Central memory CD8-positive, alpha-beta T cell (primary cell): Measurements from ENCODE around the gene GNS.

Source experiments
- ATAC-seq: fragments of 150-1000 bp; cut with Tn5 transposase; replicated peaks from 2 replicates; pipeline ENCODE4 v1.10.0; 2022; ENCODE audit warnings: mild to moderate bottlenecking, moderate FRiP score, moderate number of reproducible peaks; ENCODE audit not compliant: poor library complexity, severe bottlenecking; ENCODE audit errors: extremely low read depth
- DNase-seq, 2 donors: peaks; one replicate each; pipeline ENCODE4 v3.0.0; 2021; ENCODE audit warnings: low spot score in 2 of 2
- H3K27ac Mint-ChIP-seq: one replicate; pipeline ENCODE4 v1.8.0; 2022; ENCODE audit warnings: low read depth, mild to moderate bottlenecking, moderate library complexity, mixed read lengths
- H3K27me3 Mint-ChIP-seq: one replicate; pipeline ENCODE4 v1.8.0; 2022; ENCODE audit warnings: mixed read lengths
- H3K36me3 Mint-ChIP-seq: one replicate; pipeline ENCODE4 v1.8.0; 2022; ENCODE audit warnings: mild to moderate bottlenecking, moderate library complexity, mixed read lengths; ENCODE audit not compliant: insufficient read depth
- H3K4me1 Mint-ChIP-seq: one replicate; pipeline ENCODE4 v1.8.0; 2022; ENCODE audit warnings: mixed read lengths
- H3K4me3 Mint-ChIP-seq: one replicate; pipeline ENCODE4 v1.8.0; 2022; ENCODE audit warnings: mild to moderate bottlenecking, moderate library complexity, mixed read lengths
- H3K9me3 Mint-ChIP-seq: one replicate; pipeline ENCODE4 v1.8.0; 2022; ENCODE audit warnings: mixed read lengths

The GNS gene

DNA sequence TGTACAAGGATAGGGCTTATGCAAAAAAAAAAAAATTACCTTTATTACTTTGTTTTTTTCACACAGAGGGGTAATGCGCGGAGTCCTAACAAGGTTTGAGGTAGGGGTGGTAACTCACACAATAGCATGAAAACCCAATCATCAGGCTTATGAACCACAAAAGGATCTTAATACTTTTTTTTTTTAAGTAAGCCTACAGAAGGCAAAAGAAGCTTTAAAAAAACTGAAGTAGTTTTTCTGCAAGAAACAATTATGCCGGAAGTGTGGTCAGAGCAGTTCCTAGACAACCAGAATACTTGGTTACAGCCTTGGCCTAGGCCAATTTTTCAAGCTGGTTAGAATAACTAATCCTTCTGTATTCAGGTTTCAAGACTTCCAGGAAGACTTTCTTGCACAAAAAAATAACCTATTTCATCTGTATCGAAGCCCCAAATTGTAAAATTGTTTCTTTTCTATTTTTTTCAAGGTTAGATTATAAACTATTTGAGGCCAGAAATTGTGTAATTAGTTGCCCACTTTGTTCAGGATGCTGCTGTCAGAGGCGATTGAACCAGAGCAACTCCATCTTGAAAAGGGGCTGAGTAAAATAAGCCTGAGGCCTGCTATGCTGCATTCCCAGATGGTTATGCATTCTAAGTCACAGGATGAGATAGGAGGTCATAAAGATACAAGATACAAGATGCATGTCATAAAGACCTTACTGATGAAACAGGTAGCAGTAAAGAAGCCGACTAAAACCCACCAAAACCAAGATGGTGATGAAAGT lies 1.8 kb upstream of the GNS start:
- peaks cover 23% of the 10 kb centered on the region for H3K4me1 Mint-ChIP-seq
- no peaks in the 10 kb centered on the region for H3K27me3 Mint-ChIP-seq
- H3K27ac Mint-ChIP-seq = no peak overlapping the region
- no peaks in the 10 kb centered on the region for H3K9me3 Mint-ChIP-seq
- ATAC-seq (peak; percentile 21), DNase-seq (no peak)
- H3K4me3 Mint-ChIP-seq = no peak overlapping the region
- H3K36me3 Mint-ChIP-seq = peaks cover 11% of the 10 kb centered on the region

GRCh38 chr12:64757771-64758170 lies 1.4 kb downstream of the GNS start:
- no peaks in the 10 kb centered on the region for H3K9me3 Mint-ChIP-seq
- H3K4me1 Mint-ChIP-seq = peaks cover 40% of the 10 kb centered on the region
- H3K36me3 Mint-ChIP-seq = peaks cover 11% of the 10 kb centered on the region
- H3K27ac Mint-ChIP-seq = peak overlapping the region; percentile 14
- DNase-seq (no peak), ATAC-seq (no peak)
- H3K27me3 Mint-ChIP-seq = no peaks in the 10 kb centered on the region
- H3K4me3 Mint-ChIP-seq = peak overlapping the region; percentile 32

DNA sequence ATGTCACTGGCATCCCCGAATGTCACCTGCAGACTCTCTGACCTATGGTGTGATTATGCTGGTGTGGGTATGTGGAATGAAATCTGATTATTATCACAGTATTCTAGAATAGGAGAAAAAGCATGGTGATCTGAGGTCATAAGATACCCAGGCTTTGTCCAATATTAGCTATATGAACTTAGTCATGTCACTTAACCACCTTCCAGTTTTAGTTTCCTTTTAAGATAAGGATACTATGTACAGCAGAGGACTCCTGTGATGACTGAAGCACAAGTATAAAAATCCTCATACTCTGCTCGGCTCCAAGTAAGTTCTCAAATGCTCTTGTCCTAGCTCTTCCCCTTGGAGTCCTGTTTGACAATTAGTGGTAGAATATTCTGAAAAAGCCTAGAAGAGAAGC lies 2.8 kb downstream of the GNS start:
- ATAC-seq (no peak), DNase-seq (no peak)
- Mint-ChIP-seq H3K9me3 (no peaks in the 10 kb centered on the region), H3K27ac (peak overlapping the region; percentile 13), H3K4me1 (peaks cover 42% of the 10 kb centered on the region), H3K36me3 (peaks cover 15% of the 10 kb centered on the region), H3K27me3 (no peaks in the 10 kb centered on the region), H3K4me3 (no peak overlapping the region)

DNA sequence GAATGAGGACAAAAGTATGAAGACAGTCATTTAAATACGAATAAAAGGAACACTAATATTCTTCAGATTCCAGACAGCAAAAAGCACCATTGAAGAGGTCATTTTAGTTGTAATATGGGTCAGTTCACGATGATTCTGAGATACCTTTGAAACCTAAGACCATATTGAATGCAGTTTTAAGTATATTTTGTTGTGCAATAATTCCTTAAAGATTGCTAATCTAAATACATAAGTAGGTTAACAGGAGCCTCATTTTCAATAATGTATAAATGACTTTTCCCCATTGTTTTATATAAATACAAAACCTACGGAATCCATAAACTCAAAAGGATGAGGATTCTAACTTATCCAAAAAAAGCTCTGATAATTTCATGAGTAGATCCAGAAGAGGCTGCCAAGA lies 5.8 kb downstream of the GNS start:
- Mint-ChIP-seq H3K27ac (no peak overlapping the region), H3K4me3 (no peak overlapping the region)

GRCh38 chr12:64752833-64753238 lies 6.4 kb downstream of the GNS start:
- H3K4me3 Mint-ChIP-seq = no peak overlapping the region
- ATAC-seq (no peak), DNase-seq (no peak)
- H3K9me3 Mint-ChIP-seq = no peaks in the 10 kb centered on the region
- peaks cover 11% of the 10 kb centered on the region for H3K36me3 Mint-ChIP-seq
- H3K27ac Mint-ChIP-seq = no peak overlapping the region
- H3K27me3 Mint-ChIP-seq = no peaks in the 10 kb centered on the region
- peaks cover 31% of the 10 kb centered on the region for H3K4me1 Mint-ChIP-seq

More for the DNA sequence above, 5.8 kb downstream of the GNS start:
- DNase-seq = no peak
- H3K9me3 Mint-ChIP-seq = no peaks in the 10 kb centered on the region
- peaks cover 33% of the 10 kb centered on the region for H3K4me1 Mint-ChIP-seq
- peaks cover 11% of the 10 kb centered on the region for H3K36me3 Mint-ChIP-seq
- no peak for ATAC-seq
- no peaks in the 10 kb centered on the region for H3K27me3 Mint-ChIP-seq

- Mint-ChIP-seq H3K9me3 (no peaks in the 10 kb centered on the region), H3K36me3 (peaks cover 13% of the 10 kb centered on the region), H3K27me3 (no peaks in the 10 kb centered on the region)
These were observed 7.2 kb downstream of the GNS start for GRCh38 chr12:64752032-64752431.

GRCh38 chr12:64749461-64750200 lies 9.6 kb downstream of the GNS start:
- no peaks in the 10 kb centered on the region for H3K9me3 Mint-ChIP-seq
- peaks cover 17% of the 10 kb centered on the region for H3K4me1 Mint-ChIP-seq
- DNase-seq (no peak), ATAC-seq (no peak)
- H3K4me3 Mint-ChIP-seq = no peak overlapping the region
- H3K27ac Mint-ChIP-seq = peak overlapping the region; percentile 22
- H3K27me3 Mint-ChIP-seq = no peaks in the 10 kb centered on the region
- H3K36me3 Mint-ChIP-seq = peaks cover 15% of the 10 kb centered on the region

More at GRCh38 chr12:64752032-64752431, 7.2 kb downstream of the GNS start:
- DNase-seq = no peak
- H3K27ac Mint-ChIP-seq = no peak overlapping the region
- H3K4me1 Mint-ChIP-seq = peaks cover 25% of the 10 kb centered on the region
- ATAC-seq = no peak
- H3K4me3 Mint-ChIP-seq = no peak overlapping the region

- H3K36me3 Mint-ChIP-seq = peaks cover 19% of the 10 kb centered on the region
- peaks cover 1% of the 10 kb centered on the region for H3K4me1 Mint-ChIP-seq
- no peaks in the 10 kb centered on the region for H3K27me3 Mint-ChIP-seq
These were observed 11.5 kb downstream of the GNS start for GRCh38 chr12:64747695-64748094.

DNA sequence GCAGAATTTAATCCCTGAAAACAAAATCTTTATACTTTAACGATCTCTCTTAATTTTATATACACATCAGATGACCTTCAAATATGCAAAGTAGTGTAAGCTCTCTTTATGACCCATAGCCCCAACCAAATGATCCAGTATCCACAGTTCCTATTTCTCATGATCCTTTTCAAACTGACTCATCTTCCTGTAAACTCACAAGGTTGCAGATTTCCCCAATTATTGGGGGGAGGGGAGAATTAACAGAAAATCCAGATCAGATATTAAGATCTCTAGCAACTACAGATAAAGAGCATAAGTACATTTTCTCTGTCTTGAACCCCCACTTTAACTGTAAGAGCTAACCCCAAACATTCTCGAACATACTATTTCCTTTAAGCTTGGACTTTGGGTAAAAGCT lies 12.5 kb downstream of the GNS start:
- H3K9me3 Mint-ChIP-seq = no peaks in the 10 kb centered on the region
- H3K36me3 Mint-ChIP-seq = peaks cover 22% of the 10 kb centered on the region
- DNase-seq = no peak
- H3K4me1 Mint-ChIP-seq = no peaks in the 10 kb centered on the region
- H3K27me3 Mint-ChIP-seq = no peaks in the 10 kb centered on the region
- H3K27ac Mint-ChIP-seq = peak overlapping the region; percentile 21
- no peak for ATAC-seq
- no peak overlapping the region for H3K4me3 Mint-ChIP-seq

More at GRCh38 chr12:64747695-64748094, 11.5 kb downstream of the GNS start:
- H3K27ac Mint-ChIP-seq = no peak overlapping the region
- H3K4me3 Mint-ChIP-seq = no peak overlapping the region
- ATAC-seq (no peak), DNase-seq (no peak)
- no peaks in the 10 kb centered on the region for H3K9me3 Mint-ChIP-seq

- H3K4me1 Mint-ChIP-seq = no peaks in the 10 kb centered on the region
- peaks cover 26% of the 10 kb centered on the region for H3K36me3 Mint-ChIP-seq
- H3K27me3 Mint-ChIP-seq = no peaks in the 10 kb centered on the region
- no peaks in the 10 kb centered on the region for H3K9me3 Mint-ChIP-seq
- no peak overlapping the region for H3K27ac Mint-ChIP-seq
- H3K4me3 Mint-ChIP-seq = no peak overlapping the region
- ATAC-seq (no peak), DNase-seq (no peak)
These were observed 13.2 kb downstream of the GNS start for GRCh38 chr12:64745980-64746379.

DNA sequence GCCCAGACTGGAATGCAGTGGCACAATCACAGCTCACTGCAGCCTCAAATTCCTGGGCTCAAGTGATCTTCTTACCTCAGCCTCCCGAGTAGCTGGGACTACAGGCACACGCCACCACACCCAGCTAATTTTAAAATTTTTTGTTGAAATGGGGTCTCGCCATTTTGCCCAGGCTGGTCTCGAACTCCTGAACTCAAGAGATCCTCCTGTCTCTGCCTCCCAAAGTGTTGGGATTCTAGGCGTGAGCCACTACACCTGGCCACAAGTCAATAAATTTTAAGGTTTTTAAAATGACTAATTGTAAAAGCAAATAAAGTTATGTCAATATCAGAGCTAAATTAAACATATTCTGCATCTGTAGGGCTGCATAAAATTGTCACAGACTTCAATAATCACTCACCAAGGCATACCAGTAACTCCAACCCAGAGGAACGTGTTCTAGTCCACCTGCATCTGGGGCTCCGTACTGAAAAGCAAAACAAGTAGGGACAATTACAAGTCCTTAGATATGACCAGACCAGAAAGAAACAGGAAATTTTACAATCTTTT lies 13.9 kb downstream of the GNS start:
- DNase-seq = no peak
- H3K36me3 Mint-ChIP-seq = peaks cover 31% of the 10 kb centered on the region
- H3K4me1 Mint-ChIP-seq = no peaks in the 10 kb centered on the region
- ATAC-seq = no peak
- no peaks in the 10 kb centered on the region for H3K27me3 Mint-ChIP-seq
- H3K9me3 Mint-ChIP-seq = no peaks in the 10 kb centered on the region
- no peak overlapping the region for H3K4me3 Mint-ChIP-seq
- no peak overlapping the region for H3K27ac Mint-ChIP-seq

- H3K9me3 Mint-ChIP-seq = no peaks in the 10 kb centered on the region
- H3K27ac Mint-ChIP-seq = no peak overlapping the region
- DNase-seq (no peak), ATAC-seq (no peak)
- no peak overlapping the region for H3K4me3 Mint-ChIP-seq
- H3K36me3 Mint-ChIP-seq = peaks cover 37% of the 10 kb centered on the region
- H3K4me1 Mint-ChIP-seq = no peaks in the 10 kb centered on the region
- no peaks in the 10 kb centered on the region for H3K27me3 Mint-ChIP-seq
These were observed 14.6 kb downstream of the GNS start for GRCh38 chr12:64744422-64745258.
